Liver (tissue), 3 donors: ENCODE data around the gene PCDHA1.

Experiments used
- ATF3 ChIP-seq: IDR thresholded peaks from 2 replicates; pipeline ENCODE4 v1.6.1; 2016; ENCODE audit warnings: antibody characterized with exemption
- EGR1 ChIP-seq, 2 donors: IDR thresholded peaks; 2 replicates each; pipeline ENCODE4 v1.6.1; 2016 to 2018; ENCODE audit warnings: antibody characterized with exemption in 2 of 2, low read depth in 2 of 2
- NR2F2 ChIP-seq: IDR thresholded peaks from 2 replicates; pipeline ENCODE4 v1.6.1; 2016; ENCODE audit warnings: antibody characterized with exemption
- SP1 ChIP-seq: IDR thresholded peaks from 2 replicates; pipeline ENCODE4 v1.6.1; 2018; ENCODE audit warnings: antibody characterized with exemption, mild to moderate bottlenecking
- TAF1 ChIP-seq: conservative IDR thresholded peaks from 2 replicates; pipeline ENCODE4 v1.6.1; 2016; ENCODE audit warnings: antibody characterized with exemption, mild to moderate bottlenecking
- TF ChIP-seq, protein P1 (sequence below): fragments of 150-350 bp; IDR thresholded peaks from 2 replicates; pipeline ENCODE4 v1.5.1; 2017; ENCODE audit warnings: improper control_type of control experiment, low read depth, low read length; ENCODE audit not compliant: missing input control
- TF ChIP-seq, protein P2 (sequence below): IDR thresholded peaks from 2 replicates; pipeline ENCODE4 v1.6.1; 2016; ENCODE audit warnings: antibody characterized with exemption
- donor health status: healthy.
- donor health status: healthy.

- TF ChIP-seq NR2F2 = no peak
- TF ChIP-seq, protein P1, sequence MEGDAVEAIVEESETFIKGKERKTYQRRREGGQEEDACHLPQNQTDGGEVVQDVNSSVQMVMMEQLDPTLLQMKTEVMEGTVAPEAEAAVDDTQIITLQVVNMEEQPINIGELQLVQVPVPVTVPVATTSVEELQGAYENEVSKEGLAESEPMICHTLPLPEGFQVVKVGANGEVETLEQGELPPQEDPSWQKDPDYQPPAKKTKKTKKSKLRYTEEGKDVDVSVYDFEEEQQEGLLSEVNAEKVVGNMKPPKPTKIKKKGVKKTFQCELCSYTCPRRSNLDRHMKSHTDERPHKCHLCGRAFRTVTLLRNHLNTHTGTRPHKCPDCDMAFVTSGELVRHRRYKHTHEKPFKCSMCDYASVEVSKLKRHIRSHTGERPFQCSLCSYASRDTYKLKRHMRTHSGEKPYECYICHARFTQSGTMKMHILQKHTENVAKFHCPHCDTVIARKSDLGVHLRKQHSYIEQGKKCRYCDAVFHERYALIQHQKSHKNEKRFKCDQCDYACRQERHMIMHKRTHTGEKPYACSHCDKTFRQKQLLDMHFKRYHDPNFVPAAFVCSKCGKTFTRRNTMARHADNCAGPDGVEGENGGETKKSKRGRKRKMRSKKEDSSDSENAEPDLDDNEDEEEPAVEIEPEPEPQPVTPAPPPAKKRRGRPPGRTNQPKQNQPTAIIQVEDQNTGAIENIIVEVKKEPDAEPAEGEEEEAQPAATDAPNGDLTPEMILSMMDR = no peak
- TF ChIP-seq SP1 = no peak
- TF ChIP-seq, protein P2, sequence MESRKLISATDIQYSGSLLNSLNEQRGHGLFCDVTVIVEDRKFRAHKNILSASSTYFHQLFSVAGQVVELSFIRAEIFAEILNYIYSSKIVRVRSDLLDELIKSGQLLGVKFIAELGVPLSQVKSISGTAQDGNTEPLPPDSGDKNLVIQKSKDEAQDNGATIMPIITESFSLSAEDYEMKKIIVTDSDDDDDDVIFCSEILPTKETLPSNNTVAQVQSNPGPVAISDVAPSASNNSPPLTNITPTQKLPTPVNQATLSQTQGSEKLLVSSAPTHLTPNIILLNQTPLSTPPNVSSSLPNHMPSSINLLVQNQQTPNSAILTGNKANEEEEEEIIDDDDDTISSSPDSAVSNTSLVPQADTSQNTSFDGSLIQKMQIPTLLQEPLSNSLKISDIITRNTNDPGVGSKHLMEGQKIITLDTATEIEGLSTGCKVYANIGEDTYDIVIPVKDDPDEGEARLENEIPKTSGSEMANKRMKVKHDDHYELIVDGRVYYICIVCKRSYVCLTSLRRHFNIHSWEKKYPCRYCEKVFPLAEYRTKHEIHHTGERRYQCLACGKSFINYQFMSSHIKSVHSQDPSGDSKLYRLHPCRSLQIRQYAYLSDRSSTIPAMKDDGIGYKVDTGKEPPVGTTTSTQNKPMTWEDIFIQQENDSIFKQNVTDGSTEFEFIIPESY = no peak
- TF ChIP-seq ATF3 = no peak
- no peak for TF ChIP-seq TAF1
- TF ChIP-seq EGR1 (IDR thresholded peaks at IDR 0.05; ENCODE audit: low read depth in 2 of 2) = no peak
Observed at GRCh38 chr5:140842798-140843733, 57.1 kb downstream of the PCDHA1 start.
